Stimulated activated CD4-positive, alpha-beta T cell treated with anti-CD3 and anti-CD28 coated beads, Interleukin-15, amount 100 ng/mL, for 1 hour (primary cell): ENCODE results near the gene BPIFA1.

Experiments used
- DNase-seq, 2 donors: peaks; one replicate each; pipeline ENCODE4 v3.0.0-alpha.2; 2020; ENCODE audit warnings: low read depth in 1 of 2, low spot score in 1 of 2

BPIFA1 gene

DNA sequence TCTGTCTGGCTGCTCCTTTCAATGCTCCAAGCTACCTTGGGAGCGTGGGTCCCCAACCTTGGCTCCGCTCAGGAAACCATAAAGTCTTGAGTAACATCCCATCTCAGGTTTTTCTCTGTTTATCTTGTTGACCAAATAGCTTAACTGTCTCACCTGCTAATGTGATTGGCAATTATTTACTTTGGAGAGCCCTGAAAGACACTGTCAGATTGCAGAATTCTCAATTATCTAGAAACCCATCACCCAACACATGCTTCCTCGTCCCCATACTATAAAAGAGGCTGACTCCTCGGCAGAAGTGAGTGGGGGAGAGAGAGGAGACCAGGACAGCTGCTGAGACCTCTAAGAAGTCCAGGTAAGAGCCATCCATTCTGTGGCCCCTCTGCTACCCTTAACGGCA lies at the start of gene BPIFA1:
Gene BPIFA1 (plus strand): TSS at position 301 of the 400 bp plus-strand sequence. CDS start 1,716 bp downstream, outside the sequence.
- no peak for DNase-seq

GRCh38 chr20:33187491-33187890 lies 48.3 kb upstream of the BPIFA1 start:
- DNase-seq, result no peak

DNA sequence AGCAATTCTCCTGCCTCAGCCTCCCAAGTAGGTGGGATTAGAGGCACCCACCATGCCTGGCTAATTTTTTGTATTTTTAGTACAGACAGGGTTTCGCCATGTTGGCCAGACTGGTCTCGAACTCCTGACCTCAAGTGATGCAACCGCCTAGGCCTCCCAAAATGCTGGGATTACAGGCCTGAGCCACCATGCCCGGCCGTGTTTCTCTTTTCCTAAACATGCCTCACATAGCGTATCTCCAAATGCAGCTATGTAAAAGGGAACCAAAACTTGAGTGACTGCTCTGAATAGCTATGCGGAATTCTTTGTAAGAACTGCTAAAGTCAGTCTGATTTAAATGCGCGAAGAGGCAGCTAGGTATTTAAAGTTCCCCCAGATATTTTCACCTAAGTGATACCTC lies 47.4 kb upstream of the BPIFA1 start:
- no peak for DNase-seq

GRCh38 chr20:33191484-33191883 lies 44.3 kb upstream of the BPIFA1 start:
- DNase-seq, result no peak

- DNase-seq, result no peak
Measured at GRCh38 chr20:33191955-33192354, 43.8 kb upstream of the BPIFA1 start.

GRCh38 chr20:33192912-33193501 lies 42.8 kb upstream of the BPIFA1 start:
- DNase-seq, result no peak

DNA sequence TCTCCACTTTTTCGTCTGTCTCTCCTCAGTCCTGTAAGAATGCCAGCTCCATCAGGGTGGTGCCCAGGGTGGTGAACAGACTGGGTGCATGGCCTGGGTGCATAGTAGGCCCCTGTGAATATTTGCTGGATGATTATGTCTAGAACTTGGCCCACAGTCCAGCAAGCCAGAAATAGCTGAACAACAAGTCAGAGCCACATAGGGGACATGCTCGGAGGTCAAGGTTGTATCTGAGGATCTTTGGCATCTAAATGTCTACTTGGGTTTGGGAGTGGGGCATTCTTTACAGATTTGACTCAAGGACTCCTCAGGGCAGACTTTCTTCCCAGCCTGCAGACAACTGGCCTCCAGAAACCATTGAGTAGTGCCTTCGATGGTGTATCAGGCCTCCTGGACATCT lies 36.8 kb upstream of the BPIFA1 start:
- DNase-seq, result no peak

GRCh38 chr20:33202451-33202850 lies 33.3 kb upstream of the BPIFA1 start:
- no peak for DNase-seq

GRCh38 chr20:33203444-33203843 lies 32.4 kb upstream of the BPIFA1 start:
- DNase-seq, result no peak

- DNase-seq, result no peak
Measured at GRCh38 chr20:33209789-33210188, 26.0 kb upstream of the BPIFA1 start.

DNA sequence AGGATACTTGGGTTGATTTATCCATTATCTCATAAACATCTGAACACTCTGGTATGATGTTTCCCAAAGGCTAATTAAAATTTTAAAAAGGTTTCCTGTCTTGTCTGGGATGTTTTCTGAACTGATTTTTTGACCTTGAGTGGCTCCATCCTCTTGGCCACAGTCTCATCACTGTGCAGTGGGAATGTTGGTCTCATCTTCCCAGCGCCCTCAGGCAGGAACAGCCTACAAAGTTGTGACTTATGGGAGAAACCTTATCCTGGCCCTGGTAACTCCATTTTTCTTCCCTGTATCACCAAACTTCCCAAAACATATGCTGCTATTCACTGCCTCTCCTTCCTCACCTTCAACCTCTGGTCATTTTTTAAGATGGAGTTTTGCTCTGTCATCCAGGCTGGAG lies 25.4 kb upstream of the BPIFA1 start:
- no peak for DNase-seq

DNA sequence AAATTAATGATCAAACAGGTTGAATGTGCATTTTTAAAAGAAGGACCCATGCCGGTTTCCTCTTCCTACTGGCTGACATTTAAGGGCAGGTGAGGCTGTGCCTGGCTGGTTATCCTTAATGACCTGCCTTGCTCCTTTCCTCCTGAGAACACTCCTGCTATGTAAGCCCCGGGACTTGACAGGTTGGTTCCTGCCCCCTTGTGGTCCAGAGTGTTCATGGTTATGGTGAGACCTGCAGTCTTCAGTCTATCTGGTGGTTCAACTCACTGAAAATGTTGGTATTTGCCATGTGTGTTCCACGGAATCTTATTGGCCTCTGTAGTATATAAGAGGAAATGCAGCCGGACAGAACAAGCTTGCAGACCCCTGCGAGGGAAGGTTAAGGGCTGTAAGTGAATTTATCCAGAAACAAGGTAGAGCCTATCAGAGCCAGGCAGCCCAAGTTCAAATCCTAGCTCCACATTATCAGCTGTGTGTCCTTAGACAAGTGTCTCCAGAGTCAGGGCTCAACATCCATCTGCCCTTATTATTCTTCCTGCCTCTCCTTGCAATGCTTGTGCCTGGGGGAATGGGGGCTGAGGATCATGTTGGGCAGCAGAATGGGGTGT lies 23.9 kb upstream of the BPIFA1 start:
- no peak for DNase-seq

DNA sequence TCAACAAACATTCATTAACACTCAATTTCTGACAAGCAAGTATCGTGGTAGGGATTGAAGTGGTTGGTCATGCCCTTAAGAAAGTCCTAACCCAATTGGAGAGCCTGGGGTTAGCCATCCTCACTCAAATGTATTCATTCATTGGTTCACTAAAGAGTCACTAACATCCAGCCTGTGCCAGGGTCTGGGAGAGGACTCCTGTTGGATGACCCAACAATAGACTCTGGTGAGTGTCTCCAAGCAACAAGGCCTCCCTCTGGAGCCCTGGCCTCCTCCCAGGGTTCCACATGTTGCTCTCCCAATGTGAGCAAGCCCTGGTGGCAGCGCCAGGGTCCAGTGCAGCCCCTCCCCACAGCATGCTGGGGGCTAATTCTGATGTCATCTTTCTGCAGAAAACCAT lies 18.7 kb upstream of the BPIFA1 start, which contains the start of gene BPIFA3:
Gene BPIFA3 (plus strand): TSS at position 301 of the 400 bp plus-strand sequence. CDS start 185 bp downstream, outside the sequence.
- no peak for DNase-seq

DNA sequence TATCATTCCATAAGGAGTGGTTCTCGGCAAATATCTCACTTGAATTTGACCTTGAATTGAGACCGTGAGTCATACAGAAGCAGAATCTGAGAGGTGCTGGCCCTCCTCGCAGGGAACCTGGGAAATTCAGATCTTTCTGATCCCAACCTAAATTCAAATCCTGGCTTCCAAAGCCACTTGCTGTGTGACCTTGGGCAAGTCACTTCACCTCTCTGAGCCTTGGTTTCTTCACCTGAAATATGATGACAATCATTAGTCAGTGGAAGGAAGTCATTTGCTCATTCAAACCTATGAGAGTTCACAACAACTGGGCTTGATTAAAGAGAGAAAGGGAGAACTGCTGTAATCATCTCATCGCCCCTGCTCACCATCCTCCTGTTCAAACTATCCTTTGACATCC lies 11.4 kb upstream of the BPIFA1 start:
- no peak for DNase-seq

- no peak for DNase-seq
Measured at GRCh38 chr20:33229843-33230242, 6.0 kb upstream of the BPIFA1 start.

DNA sequence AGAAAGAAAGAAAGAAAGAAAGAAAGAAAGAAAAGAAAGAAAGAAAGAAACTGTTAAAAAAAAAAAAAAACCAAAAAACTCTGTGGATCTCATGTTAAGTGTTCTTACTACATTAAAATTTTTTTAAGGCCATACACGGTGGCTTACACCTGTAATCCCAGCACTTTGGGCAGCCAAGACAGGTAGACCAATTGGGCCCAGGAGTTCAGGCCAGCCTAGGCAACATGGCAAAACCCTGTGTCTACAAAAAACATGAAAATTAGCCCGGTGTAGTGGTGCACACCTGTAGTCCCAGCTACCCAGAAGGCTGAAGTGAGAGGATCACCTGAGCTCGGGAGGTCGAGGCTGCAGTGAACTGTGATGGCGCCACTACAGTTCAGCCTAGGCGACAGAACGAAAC lies 4.6 kb upstream of the BPIFA1 start:
- no peak for DNase-seq

DNA sequence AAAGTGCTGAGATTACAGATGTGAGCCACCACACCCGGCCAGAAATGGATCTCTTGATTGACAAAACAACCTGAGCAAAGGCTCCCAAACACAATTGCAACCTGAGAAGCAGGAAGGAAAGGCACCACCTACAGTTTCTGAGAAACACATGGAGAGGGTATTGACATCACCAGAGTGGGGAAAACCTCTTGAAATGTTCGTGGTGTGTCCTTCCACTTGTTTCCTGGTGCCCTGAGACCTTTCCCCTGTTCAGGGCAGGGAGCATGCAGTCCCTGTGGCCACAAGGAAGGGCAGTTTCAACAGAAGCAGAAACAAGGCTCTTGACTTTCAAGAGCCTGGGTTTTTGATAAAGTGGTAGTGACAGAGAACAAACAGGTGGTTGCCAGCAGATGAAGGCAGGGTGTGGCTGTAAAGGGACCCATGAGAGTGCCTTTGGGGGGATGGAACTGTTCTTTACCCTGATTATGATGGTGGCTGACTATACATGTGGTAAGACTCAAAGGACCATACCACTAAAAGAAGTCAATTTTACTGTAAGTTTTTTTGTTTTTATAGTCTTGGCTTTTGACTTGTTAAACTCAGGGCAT lies 3.2 kb upstream of the BPIFA1 start:
- no peak for DNase-seq

DNA sequence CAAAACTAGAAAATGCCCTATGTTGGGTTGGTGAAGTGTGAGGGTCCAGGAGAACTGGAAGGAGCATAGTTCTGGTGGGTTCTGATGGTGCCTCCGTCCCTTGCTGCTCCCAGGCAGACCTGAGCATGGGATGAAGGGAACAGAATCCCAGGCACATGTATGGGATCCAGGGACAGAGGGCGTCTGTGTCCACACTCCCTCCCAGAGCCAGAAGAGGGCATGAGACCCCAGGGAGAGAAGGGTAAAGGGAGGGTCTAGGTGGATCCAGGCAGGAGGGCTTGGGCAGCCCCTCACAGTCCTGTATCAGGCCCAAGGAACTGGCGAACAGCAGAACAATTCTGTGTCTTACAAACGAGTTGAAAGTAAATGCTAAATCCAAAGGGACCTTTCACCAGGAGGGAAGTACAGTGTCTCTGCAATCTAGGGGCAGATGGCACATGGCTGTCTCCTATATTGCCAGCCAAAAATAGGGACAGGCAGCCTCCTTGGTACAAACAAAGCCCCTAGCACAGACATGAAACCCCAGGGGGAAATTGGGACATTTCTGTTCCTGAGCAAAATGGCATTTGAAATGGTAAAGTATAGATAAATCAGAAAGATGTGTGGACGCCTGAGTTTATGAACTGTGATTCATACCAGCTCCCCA lies 2.5 kb upstream of the BPIFA1 start:
- DNase-seq, result no peak

DNA sequence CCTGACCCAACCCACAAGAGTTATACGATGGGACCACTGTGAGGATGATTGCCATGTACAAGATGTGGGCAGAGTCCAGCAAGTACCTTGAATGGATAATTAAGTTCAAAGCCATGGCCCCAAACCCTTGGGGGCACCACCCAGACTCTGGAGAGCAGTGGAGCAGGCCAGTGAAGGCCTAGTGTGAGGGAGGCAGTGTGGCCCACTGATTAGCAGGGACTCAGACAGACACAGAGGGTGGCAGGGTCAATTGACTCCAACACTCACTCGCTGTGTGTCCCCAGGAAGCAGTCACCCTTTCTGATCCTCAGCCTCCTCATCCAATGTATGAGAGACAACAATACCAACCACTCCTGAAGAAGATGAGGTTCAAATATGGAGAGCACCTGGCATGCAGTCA lies 1.7 kb upstream of the BPIFA1 start:
- no peak for DNase-seq

GRCh38 chr20:33236351-33236750 lies 555 bp downstream of the BPIFA1 start:
- DNase-seq, result no peak

GRCh38 chr20:33237989-33238388 lies 2.2 kb downstream of the BPIFA1 start:
- DNase-seq, result no peak

- DNase-seq, result no peak
Measured at GRCh38 chr20:33239418-33239817, 3.6 kb downstream of the BPIFA1 start.
